Measurements from ENCODE around the gene CDC42EP4. TPM values are rescaled to one million over a fixed set of nuclear protein-coding genes. Genes with fewer than 3 reads are reported as not detected.

Gene CDC42EP4
- total RNA-seq, 2 experiments from 2014 or later = not detected

DNA sequence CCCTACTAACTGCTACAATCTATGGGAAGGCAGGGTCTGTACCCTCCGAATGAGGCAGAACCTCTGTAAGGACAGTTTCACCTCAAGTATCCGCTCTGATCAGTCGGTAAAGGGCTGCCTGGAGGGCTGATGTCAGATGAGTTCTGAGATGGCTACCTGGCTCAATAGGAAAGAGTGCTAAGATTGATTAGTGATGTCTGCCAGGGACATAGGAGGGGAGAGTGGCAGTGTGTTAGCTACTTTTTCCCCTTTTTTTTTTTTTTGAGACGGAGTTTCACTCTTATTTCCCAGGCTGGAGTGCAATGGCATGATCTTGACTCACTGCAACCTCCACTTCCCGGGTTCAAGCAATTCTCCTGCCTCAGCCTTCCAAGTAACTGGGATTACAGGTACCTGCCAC lies 39.1 kb upstream of the CDC42EP4 start:
- Histone ChIP-seq H4K20me1 (ENCODE audit: insufficient read depth, low read length) (no peaks in the 10 kb centered on the region), H3K4me2 (ENCODE audit: low read length) (no peak overlapping the region), H2AFZ (ENCODE audit: low read length) (no peak overlapping the region), H3K27ac (ENCODE audit: low read depth, low read length, poor library complexity, severe bottlenecking) (no peak overlapping the region), H3K4me1 (ENCODE audit: insufficient read depth, low read length, poor library complexity, severe bottlenecking) (no peaks in the 10 kb centered on the region), H3K79me2 (ENCODE audit: insufficient read depth, low read depth, low read length) (no peaks in the 10 kb centered on the region), H3K4me3 (ENCODE audit: low read depth, low read length, poor library complexity, severe bottlenecking) (no peak overlapping the region), H3K9me2 (ENCODE audit: insufficient read depth, low read length) (no peaks in the 10 kb centered on the region), H3K36me3 (ENCODE audit: insufficient read depth, low read length) (no peaks in the 10 kb centered on the region), H3K9me3 (ENCODE audit: low read length) (no peaks in the 10 kb centered on the region)
- TF ChIP-seq EZH2phosphoT487 (IDR thresholded peaks at IDR 0.05; ENCODE audit: borderline replicate concordance, low read depth, low read length) (no peak), CTCF (conservative IDR thresholded peaks at IDR 0.05; ENCODE audit: low read length) (no peak)
- POLR2A ChIA-PET = no interaction called here
- BruUV-seq (replicated peaks) = no TSS peak
- DNase-seq (ENCODE audit: low spot score) = no peak
- CTCF ChIA-PET (ENCODE audit: unreplicated experiment) = no interaction called here
- intact Hi-C loops (cut with micrococcal nuclease; ENCODE audit: unreplicated experiment) = no loop called here

GRCh38 chr17:73349647-73350046 lies 37.8 kb upstream of the CDC42EP4 start:
- no peaks in the 10 kb centered on the region for H4K20me1 ChIP-seq (ENCODE audit: insufficient read depth, low read length)
- no peak for TF ChIP-seq CTCF (conservative IDR thresholded peaks at IDR 0.05; ENCODE audit: low read length)
- TF ChIP-seq EZH2phosphoT487 (IDR thresholded peaks at IDR 0.05; ENCODE audit: borderline replicate concordance, low read depth, low read length) = no peak
- no peak overlapping the region for H3K27ac ChIP-seq (ENCODE audit: low read depth, low read length, poor library complexity, severe bottlenecking)
- ChIA-PET CTCF (ENCODE audit: unreplicated experiment) (interaction anchor here (0.5 to 1.0 kb wide), 2 partner anchors 16 to 668 kb away, joined by 3 to 4 read pairs; no protein-coding TSS in a partner anchor), POLR2A (interaction anchor here (0.6 kb wide), 1 partner anchor 573 kb away, joined by 4 read pairs; no protein-coding TSS in a partner anchor)
- H3K4me3 ChIP-seq (ENCODE audit: low read depth, low read length, poor library complexity, severe bottlenecking) = no peak overlapping the region
- intact Hi-C loops (cut with micrococcal nuclease; ENCODE audit: unreplicated experiment) = no loop called here
- BruUV-seq (replicated peaks) = no TSS peak
- no peaks in the 10 kb centered on the region for H3K4me1 ChIP-seq (ENCODE audit: insufficient read depth, low read length, poor library complexity, severe bottlenecking)
- no peaks in the 10 kb centered on the region for H3K36me3 ChIP-seq (ENCODE audit: insufficient read depth, low read length)
- H2AFZ ChIP-seq (ENCODE audit: low read length) = no peak overlapping the region
- no peaks in the 10 kb centered on the region for H3K9me3 ChIP-seq (ENCODE audit: low read length)
- no peaks in the 10 kb centered on the region for H3K79me2 ChIP-seq (ENCODE audit: insufficient read depth, low read depth, low read length)
- no peak overlapping the region for H3K4me2 ChIP-seq (ENCODE audit: low read length)
- H3K9me2 ChIP-seq (ENCODE audit: insufficient read depth, low read length) = no peaks in the 10 kb centered on the region
- DNase-seq (ENCODE audit: low spot score) = no peak

DNA sequence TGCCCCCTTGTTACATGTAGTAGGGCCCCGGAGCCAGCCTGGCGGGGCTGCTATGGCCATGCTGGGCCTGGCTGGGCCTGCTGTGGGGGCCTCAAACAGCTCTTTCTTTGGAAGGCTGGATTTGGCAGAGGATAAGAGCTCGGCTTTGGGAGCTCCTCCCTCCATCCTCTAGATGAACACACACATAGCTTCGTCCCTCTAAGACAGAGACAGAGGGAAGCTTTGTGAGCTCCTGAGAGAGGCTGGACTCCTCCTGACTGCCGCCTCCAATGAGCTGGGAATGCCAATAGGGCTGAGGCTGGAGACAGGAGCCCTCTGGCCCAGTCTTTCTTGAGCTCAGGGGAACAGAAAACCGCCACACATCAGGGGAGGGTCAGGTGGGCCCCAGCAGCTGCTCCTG lies 37.3 kb upstream of the CDC42EP4 start:
- H3K9me3 ChIP-seq (ENCODE audit: low read length) = no peaks in the 10 kb centered on the region
- intact Hi-C loops (cut with micrococcal nuclease; ENCODE audit: unreplicated experiment) = no loop called here
- no peaks in the 10 kb centered on the region for H3K36me3 ChIP-seq (ENCODE audit: insufficient read depth, low read length)
- H3K9me2 ChIP-seq (ENCODE audit: insufficient read depth, low read length) = no peaks in the 10 kb centered on the region
- H3K4me3 ChIP-seq (ENCODE audit: low read depth, low read length, poor library complexity, severe bottlenecking) = no peak overlapping the region
- POLR2A ChIA-PET = no interaction called here
- TF ChIP-seq CTCF (conservative IDR thresholded peaks at IDR 0.05; ENCODE audit: low read length) = no peak
- no peak for TF ChIP-seq EZH2phosphoT487 (IDR thresholded peaks at IDR 0.05; ENCODE audit: borderline replicate concordance, low read depth, low read length)
- no peaks in the 10 kb centered on the region for H3K79me2 ChIP-seq (ENCODE audit: insufficient read depth, low read depth, low read length)
- H3K4me1 ChIP-seq (ENCODE audit: insufficient read depth, low read length, poor library complexity, severe bottlenecking) = no peaks in the 10 kb centered on the region
- BruUV-seq (replicated peaks) = no TSS peak
- no peak overlapping the region for H3K4me2 ChIP-seq (ENCODE audit: low read length)
- CTCF ChIA-PET (ENCODE audit: unreplicated experiment) = interaction anchor here (0.5 to 1.0 kb wide), 2 partner anchors 16 to 668 kb away, joined by 3 to 4 read pairs; no protein-coding TSS in a partner anchor
- no peak overlapping the region for H3K27ac ChIP-seq (ENCODE audit: low read depth, low read length, poor library complexity, severe bottlenecking)
- no peaks in the 10 kb centered on the region for H4K20me1 ChIP-seq (ENCODE audit: insufficient read depth, low read length)
- no peak for DNase-seq (ENCODE audit: low spot score)
- no peak overlapping the region for H2AFZ ChIP-seq (ENCODE audit: low read length)
